Gastroesophageal sphincter (tissue), 3 donors: ENCODE data around the gene PCDHGA10.

Experiments used
- CTCF ChIP-seq, 4 experiments: fragments of 200-600 bp in 2 of 4; fragments of 450-650 bp in 2 of 4; sonication (generic) in 1 of 4; IDR thresholded peaks; one replicate each; pipeline ENCODE4 v1.5.1; 2017 to 2019; ENCODE audit warnings: antibody characterized with exemption in 4 of 4, mild to moderate bottlenecking in 2 of 4, moderate library complexity in 2 of 4
- EP300 ChIP-seq: sonication (generic); formaldehyde crosslinking; IDR thresholded peaks from one replicate; pipeline ENCODE4 v1.6.1; 2017; ENCODE audit warnings: antibody characterized with exemption, mild to moderate bottlenecking
- POLR2AphosphoS5 ChIP-seq: sonication (generic); formaldehyde crosslinking; IDR thresholded peaks from one replicate; pipeline ENCODE4 v1.6.1; 2017; ENCODE audit warnings: antibody characterized with exemption

- TF ChIP-seq EP300, result no peak
- TF ChIP-seq CTCF (IDR thresholded peaks at IDR 0.05), result no peak
- no peak for TF ChIP-seq POLR2AphosphoS5
Measured at GRCh38 chr5:141389153-141390042, 23.4 kb upstream of the PCDHGA10 start.
